ENCODE results near the gene ELFN2.

- TF ChIP-seq, protein P1, sequence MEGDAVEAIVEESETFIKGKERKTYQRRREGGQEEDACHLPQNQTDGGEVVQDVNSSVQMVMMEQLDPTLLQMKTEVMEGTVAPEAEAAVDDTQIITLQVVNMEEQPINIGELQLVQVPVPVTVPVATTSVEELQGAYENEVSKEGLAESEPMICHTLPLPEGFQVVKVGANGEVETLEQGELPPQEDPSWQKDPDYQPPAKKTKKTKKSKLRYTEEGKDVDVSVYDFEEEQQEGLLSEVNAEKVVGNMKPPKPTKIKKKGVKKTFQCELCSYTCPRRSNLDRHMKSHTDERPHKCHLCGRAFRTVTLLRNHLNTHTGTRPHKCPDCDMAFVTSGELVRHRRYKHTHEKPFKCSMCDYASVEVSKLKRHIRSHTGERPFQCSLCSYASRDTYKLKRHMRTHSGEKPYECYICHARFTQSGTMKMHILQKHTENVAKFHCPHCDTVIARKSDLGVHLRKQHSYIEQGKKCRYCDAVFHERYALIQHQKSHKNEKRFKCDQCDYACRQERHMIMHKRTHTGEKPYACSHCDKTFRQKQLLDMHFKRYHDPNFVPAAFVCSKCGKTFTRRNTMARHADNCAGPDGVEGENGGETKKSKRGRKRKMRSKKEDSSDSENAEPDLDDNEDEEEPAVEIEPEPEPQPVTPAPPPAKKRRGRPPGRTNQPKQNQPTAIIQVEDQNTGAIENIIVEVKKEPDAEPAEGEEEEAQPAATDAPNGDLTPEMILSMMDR (IDR thresholded peaks at IDR 0.05; ENCODE audit: low read depth, low read length, poor library complexity, severe bottlenecking), result no peak
- TF ChIP-seq EZH2phosphoT487 (IDR thresholded peaks at IDR 0.05; ENCODE audit: borderline replicate concordance, low read length), result no peak
Observed at GRCh38 chr22:37319469-37319868, 107.8 kb downstream of the ELFN2 start.

All from DOHH2 (cell line).